ENCODE measurements around the gene GNAI1.

GNAI1 gene

GRCh38 chr7:80184693-80185092, 50.1 kb downstream of the GNAI1 start:
- Histone ChIP-seq H3K9ac (no peak overlapping the region), H3K4me1 (ENCODE audit: low read depth, poor library complexity, severe bottlenecking) (no peaks in the 10 kb centered on the region), H3K27ac (no peak overlapping the region), H3K4me3 (IDR thresholded peaks at IDR 0.05; ENCODE audit: insufficient read depth, low read depth, low read length) (no peak overlapping the region), H4K20me1 (ENCODE audit: insufficient read depth) (no peaks in the 10 kb centered on the region), H3K36me3 (ENCODE audit: insufficient read depth) (no peaks in the 10 kb centered on the region), H3K27me3 (ENCODE audit: insufficient read depth, low read depth) (no peaks in the 10 kb centered on the region), H3K4me2 (no peak overlapping the region), H2AFZ (ENCODE audit: low read depth) (no peak overlapping the region), H3K79me2 (ENCODE audit: insufficient read depth, low read depth) (no peaks in the 10 kb centered on the region)
- no peak for TF ChIP-seq CTCF (conservative IDR thresholded peaks at IDR 0.05; ENCODE audit: low read depth, low read length)

GRCh38 chr7:80185571-80185970, 50.9 kb downstream of the GNAI1 start:
- TF ChIP-seq CTCF (conservative IDR thresholded peaks at IDR 0.05; ENCODE audit: low read depth, low read length) = no peak
- no peak overlapping the region for H2AFZ ChIP-seq (ENCODE audit: low read depth)
- no peaks in the 10 kb centered on the region for H3K4me1 ChIP-seq (ENCODE audit: low read depth, poor library complexity, severe bottlenecking)
- no peak overlapping the region for H3K4me2 ChIP-seq
- no peak overlapping the region for H3K27ac ChIP-seq
- H4K20me1 ChIP-seq (ENCODE audit: insufficient read depth) = no peaks in the 10 kb centered on the region
- H3K36me3 ChIP-seq (ENCODE audit: insufficient read depth) = no peaks in the 10 kb centered on the region
- H3K9ac ChIP-seq = no peak overlapping the region
- no peaks in the 10 kb centered on the region for H3K27me3 ChIP-seq (ENCODE audit: insufficient read depth, low read depth)
- H3K4me3 ChIP-seq (IDR thresholded peaks at IDR 0.05; ENCODE audit: insufficient read depth, low read depth, low read length) = no peak overlapping the region
- H3K79me2 ChIP-seq (ENCODE audit: insufficient read depth, low read depth) = no peaks in the 10 kb centered on the region

- Histone ChIP-seq H3K27ac (no peak overlapping the region), H3K9ac (no peak overlapping the region), H3K4me2 (no peak overlapping the region), H3K36me3 (ENCODE audit: insufficient read depth) (no peaks in the 10 kb centered on the region), H3K27me3 (ENCODE audit: insufficient read depth, low read depth) (no peaks in the 10 kb centered on the region), H3K4me1 (ENCODE audit: low read depth, poor library complexity, severe bottlenecking) (no peaks in the 10 kb centered on the region), H3K79me2 (ENCODE audit: insufficient read depth, low read depth) (no peaks in the 10 kb centered on the region), H2AFZ (ENCODE audit: low read depth) (no peak overlapping the region), H3K4me3 (IDR thresholded peaks at IDR 0.05; ENCODE audit: insufficient read depth, low read depth, low read length) (no peak overlapping the region), H4K20me1 (ENCODE audit: insufficient read depth) (no peaks in the 10 kb centered on the region)
- TF ChIP-seq CTCF (conservative IDR thresholded peaks at IDR 0.05; ENCODE audit: low read depth, low read length) = no peak
Measured at GRCh38 chr7:80186721-80187120, 52.1 kb downstream of the GNAI1 start.

GRCh38 chr7:80187279-80187678, 52.6 kb downstream of the GNAI1 start:
- H3K4me3 ChIP-seq (IDR thresholded peaks at IDR 0.05; ENCODE audit: insufficient read depth, low read depth, low read length) = no peak overlapping the region
- no peak for TF ChIP-seq CTCF (conservative IDR thresholded peaks at IDR 0.05; ENCODE audit: low read depth, low read length)
- no peaks in the 10 kb centered on the region for H3K4me1 ChIP-seq (ENCODE audit: low read depth, poor library complexity, severe bottlenecking)
- H3K4me2 ChIP-seq = no peak overlapping the region
- H2AFZ ChIP-seq (ENCODE audit: low read depth) = no peak overlapping the region
- no peaks in the 10 kb centered on the region for H4K20me1 ChIP-seq (ENCODE audit: insufficient read depth)
- no peaks in the 10 kb centered on the region for H3K79me2 ChIP-seq (ENCODE audit: insufficient read depth, low read depth)
- no peaks in the 10 kb centered on the region for H3K36me3 ChIP-seq (ENCODE audit: insufficient read depth)
- no peaks in the 10 kb centered on the region for H3K27me3 ChIP-seq (ENCODE audit: insufficient read depth, low read depth)
- no peak overlapping the region for H3K9ac ChIP-seq
- H3K27ac ChIP-seq = no peak overlapping the region

- no peaks in the 10 kb centered on the region for H3K36me3 ChIP-seq (ENCODE audit: insufficient read depth)
- no peaks in the 10 kb centered on the region for H3K4me1 ChIP-seq (ENCODE audit: low read depth, poor library complexity, severe bottlenecking)
- no peak overlapping the region for H3K4me3 ChIP-seq (IDR thresholded peaks at IDR 0.05; ENCODE audit: insufficient read depth, low read depth, low read length)
- no peak overlapping the region for H2AFZ ChIP-seq (ENCODE audit: low read depth)
- H3K27ac ChIP-seq = no peak overlapping the region
- no peaks in the 10 kb centered on the region for H3K27me3 ChIP-seq (ENCODE audit: insufficient read depth, low read depth)
- no peak overlapping the region for H3K4me2 ChIP-seq
- TF ChIP-seq CTCF (conservative IDR thresholded peaks at IDR 0.05; ENCODE audit: low read depth, low read length) = no peak
- no peak overlapping the region for H3K9ac ChIP-seq
- no peaks in the 10 kb centered on the region for H3K79me2 ChIP-seq (ENCODE audit: insufficient read depth, low read depth)
- H4K20me1 ChIP-seq (ENCODE audit: insufficient read depth) = no peaks in the 10 kb centered on the region
Measured at GRCh38 chr7:80187727-80188126, 53.1 kb downstream of the GNAI1 start.
